Fibroblast of villous mesenchyme (primary cell): ENCODE data around the gene HFM1. TPM values are rescaled to one million over a fixed set of nuclear protein-coding genes. Genes with fewer than 3 reads are reported as not detected.
"Not testable (repeated sequence)": the region's sequence is repeated elsewhere in the genome, so short reads cannot be mapped to it uniquely, and the experiment has no call there.

Experiments
- DNase-seq: peaks from one replicate; pipeline ENCODE4 v3.0.0-alpha.2; 2010; ENCODE audit warnings: low read depth
- H3K4me3 ChIP-seq: 2 replicates; pipeline ENCODE4 v1.5.1; 2011; ENCODE audit warnings: low read depth, mild to moderate bottlenecking, low read length
- CTCF ChIP-seq: IDR thresholded peaks from 2 replicates; pipeline ENCODE4 v1.5.1; 2012; ENCODE audit warnings: low read depth, mild to moderate bottlenecking, low read length; ENCODE audit not compliant: insufficient read depth
- total RNA-seq: library from RNA; depleted of rRNA; stranded (reverse); fragments of >200 nt; gene quantifications from 2 replicates; pipeline ENCODE4 v1.2.3, GENCODE V29; 2012

HFM1 gene
- total RNA-seq, 1 donor = under 0.01 TPM

GRCh38 chr1:91314643-91315042, 90.0 kb downstream of the HFM1 start:
- no peak overlapping the region for H3K4me3 ChIP-seq
- TF ChIP-seq CTCF = no peak
- DNase-seq = no peak

GRCh38 chr1:91311672-91312071, 93.0 kb downstream of the HFM1 start:
- no peak overlapping the region for H3K4me3 ChIP-seq
- DNase-seq = no peak
- TF ChIP-seq CTCF = no peak

- no peak overlapping the region for H3K4me3 ChIP-seq
- no peak for DNase-seq
- TF ChIP-seq CTCF = no peak
These were observed 96.1 kb downstream of the HFM1 start for GRCh38 chr1:91308544-91308943.

DNA sequence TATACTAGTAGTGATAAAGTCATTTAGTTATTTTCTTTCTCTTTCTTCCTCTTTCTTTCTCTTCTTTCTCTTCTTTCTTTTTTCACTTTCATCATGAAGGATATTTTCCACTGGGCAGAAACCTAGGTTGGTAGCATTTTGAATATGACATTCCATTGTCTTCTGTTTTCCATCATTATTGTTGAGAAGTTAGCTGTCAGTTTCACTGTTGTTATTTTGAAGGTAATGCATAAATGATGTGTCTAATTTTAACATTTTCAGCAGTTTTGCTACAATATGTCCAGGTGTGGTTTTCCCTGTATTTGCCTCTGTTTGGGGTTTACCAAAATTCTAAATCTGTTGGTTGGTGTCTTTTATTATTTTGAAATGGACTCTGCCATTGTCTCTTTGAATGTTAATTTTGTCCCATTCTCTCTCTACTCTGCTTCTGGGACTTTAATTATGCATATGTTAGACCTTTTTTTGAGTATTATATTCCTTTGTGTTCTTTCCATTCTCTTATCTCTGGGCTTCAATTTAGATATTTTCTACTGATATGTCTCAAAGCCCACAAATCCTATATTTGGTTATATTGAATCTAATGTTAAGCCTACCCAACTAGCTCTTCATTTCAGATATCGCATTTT, 96.7 kb downstream of the HFM1 start:
- no peak overlapping the region for H3K4me3 ChIP-seq
- TF ChIP-seq CTCF = no peak
- DNase-seq = no peak

GRCh38 chr1:91303165-91303564, 101.5 kb downstream of the HFM1 start:
- no peak for DNase-seq
- H3K4me3 ChIP-seq = no peak overlapping the region
- no peak for TF ChIP-seq CTCF

DNA sequence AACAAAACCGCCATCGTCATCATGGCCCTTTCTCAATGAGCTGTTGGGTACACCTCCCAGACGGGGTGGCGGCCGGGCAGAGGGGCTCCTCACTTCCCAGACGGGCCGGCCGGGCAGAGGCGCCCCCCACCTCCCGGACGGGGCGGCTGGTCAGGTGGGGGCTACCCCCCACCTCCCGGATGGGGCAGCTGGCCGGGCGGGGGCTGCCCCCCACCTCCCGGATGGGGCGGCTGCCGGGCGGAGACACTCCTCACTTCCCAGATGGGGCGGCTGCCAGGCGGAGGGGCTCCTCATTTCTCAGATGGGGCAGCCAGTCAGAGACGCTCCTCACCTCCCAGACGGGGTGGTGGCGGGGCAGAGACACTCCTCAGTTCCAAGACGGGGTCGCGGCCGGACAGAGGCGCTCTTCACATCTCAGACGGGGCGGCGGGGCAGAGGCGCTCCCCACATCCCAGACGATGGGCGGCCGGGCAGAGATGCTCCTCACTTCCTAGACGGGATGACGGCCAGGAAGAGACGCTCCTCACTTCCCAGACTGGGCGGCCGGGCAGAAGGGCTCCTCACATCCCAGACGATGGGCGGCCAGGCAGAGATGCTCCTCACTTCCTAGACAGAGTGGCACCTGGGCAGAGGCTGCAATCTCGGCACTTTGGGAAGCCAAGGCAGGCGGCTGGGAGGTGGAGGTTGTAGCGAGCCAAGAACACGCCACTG, 115.6 kb downstream of the HFM1 start:
- not testable (repeated sequence) for H3K4me3 ChIP-seq, DNase-seq

DNA sequence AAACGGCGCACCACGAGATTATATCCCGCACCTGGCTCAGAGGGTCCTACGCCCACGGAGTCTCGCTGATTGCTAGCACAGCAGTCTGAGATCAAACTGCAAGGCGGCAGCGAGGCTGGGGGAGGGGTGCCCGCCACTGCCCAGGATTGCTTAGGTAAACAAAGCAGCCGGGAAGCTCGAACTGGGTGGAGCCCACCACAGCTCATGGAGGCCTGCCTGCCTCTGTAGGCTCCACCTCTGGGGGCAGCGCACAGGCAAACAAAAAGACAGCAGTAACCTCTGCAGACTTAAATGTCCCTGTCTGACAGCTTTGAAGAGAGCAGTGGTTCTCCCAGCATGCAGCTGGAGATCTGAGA, 117.7 kb downstream of the HFM1 start:
- H3K4me3 ChIP-seq, DNase-seq: not testable (repeated sequence)

DNA sequence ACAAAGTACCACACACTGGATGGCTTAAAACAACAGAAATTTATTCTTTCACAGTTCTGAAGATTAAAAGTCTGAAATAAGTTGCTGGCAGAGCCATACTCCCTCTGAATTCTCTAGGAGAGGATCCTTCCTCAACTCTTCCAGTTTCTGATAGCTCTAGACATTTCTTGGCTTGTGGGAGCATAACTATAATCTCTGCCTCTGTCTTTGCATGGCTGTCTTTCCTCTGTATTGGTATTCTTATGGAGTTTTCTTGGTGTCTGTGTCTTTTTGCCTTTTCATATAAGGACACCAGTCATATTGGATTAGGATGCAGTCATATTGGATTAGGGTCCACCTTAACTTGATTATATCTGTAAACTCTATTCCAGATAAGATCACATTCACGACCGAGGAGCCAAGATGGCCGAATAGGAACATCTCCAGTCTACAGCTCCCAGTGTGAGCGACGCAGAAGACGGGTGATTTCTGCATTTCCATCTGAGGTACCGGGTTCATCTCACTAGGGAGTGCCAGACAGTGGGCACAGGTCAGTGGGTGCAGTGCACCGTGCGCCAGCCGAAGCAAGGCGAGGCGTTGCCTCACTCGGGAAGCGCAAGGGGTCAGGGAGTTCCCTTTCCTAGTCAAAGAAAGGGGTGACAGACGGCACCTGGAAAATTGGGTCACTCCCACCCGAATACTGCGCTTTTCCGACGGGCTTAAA, 118.2 kb downstream of the HFM1 start:
- not testable (repeated sequence) for H3K4me3 ChIP-seq, DNase-seq
